ENCODE results near the gene SNX21. TPM values are rescaled to one million over a fixed set of nuclear protein-coding genes. Genes with fewer than 3 reads are reported as not detected.
A peak's percentile ranks its signal among the peaks of the same experiment; 100 is the strongest.

Gene SNX21
- total RNA-seq, 2 experiments from 2014 or later: 0.91 to 1.6 TPM

DNA sequence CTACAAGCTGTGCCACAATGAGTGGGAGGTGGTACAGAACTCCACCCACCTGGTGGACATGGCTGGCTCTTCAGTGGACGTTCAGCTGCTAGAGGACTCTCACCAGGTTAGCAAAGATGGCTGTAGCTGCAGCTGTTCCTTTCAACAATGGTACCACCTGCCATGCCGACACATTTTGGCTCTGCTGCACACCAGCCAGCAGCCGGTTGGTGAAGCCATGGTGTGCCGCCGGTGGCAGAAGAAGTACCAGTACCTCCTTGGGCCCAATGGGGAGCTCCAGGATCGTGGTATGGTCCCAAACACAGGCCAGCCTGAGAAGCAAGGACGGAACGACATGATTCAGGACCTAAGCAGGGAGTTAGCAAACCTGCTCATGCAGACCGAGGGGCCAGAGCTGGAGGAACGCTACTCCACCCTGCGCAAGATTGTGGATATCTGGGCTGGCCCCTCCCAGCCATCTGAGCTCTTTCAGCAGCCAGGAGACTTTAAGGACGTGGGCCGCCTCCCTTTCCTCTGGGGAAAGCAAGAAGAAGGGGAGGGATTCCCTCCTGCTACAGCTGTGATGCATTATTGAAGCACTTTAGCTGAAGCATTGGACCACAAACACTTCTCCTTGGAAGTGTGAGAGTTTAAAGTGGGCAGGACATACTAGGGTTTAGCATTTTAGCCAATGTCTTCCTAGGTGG, 44.6 kb downstream of the SNX21 start:
- ChIA-PET POLR2A (no interaction called here), CTCF (no interaction called here)
- Mint-ChIP-seq H3K4me1 (peaks cover 19% of the 10 kb centered on the region), H3K36me3 (ENCODE audit: low read depth) (peaks cover 14% of the 10 kb centered on the region), H3K27ac (no peak overlapping the region), H3K27me3 (peaks cover 10% of the 10 kb centered on the region), H3K4me3 (no peak overlapping the region), H3K9me3 (no peaks in the 10 kb centered on the region)
- no peak for DNase-seq

DNA sequence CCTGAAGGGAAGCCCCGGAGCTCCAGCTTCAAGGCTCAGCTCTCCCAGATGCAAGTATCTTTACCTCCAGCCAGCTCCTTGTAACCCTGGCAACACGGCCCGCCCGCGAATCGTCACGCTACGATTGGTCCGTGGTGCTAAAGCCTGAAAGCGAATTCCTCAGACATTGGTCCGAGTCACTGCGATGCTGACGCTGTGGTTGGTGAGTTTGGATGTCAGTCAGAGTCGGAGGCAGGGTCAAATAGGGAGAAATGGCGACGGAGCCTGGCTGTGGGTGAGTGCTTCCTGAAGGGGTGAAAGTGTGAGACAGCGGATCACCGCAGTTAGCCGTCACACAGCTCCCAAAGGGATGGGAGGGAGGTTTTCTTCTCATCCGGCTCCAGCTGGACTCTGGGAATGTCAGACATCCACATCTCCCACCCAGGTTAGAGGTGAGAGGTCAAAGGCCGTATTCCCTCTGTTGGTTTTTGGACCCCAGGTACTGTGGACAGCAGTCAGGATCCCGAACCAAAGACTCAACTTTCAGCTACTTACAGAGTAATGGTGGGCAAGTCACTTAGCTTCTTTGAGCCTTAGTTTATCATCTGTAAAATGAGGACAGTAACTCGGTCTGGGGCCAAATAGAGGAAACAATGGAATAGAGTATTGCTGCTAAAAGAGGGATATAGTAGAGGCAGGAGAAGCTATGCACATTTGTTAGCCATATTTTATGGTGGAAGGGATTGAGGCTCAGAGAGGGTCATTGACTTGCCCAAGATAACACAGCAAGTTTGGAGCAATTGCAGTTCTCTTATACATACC, 47.6 kb downstream of the SNX21 start, which contains the start of gene ZSWIM1:
Gene ZSWIM1, plus strand, starts transcription at position 240 of the 801 bp plus-strand sequence. CDS start 1,366 bp downstream, outside the sequence.
- H3K9me3 Mint-ChIP-seq: no peaks in the 10 kb centered on the region
- H3K27ac Mint-ChIP-seq: peak within 1 kb of the TSS; percentile 34
- POLR2A ChIA-PET: interaction anchor here (0.6 to 3.5 kb wide), 16 partner anchors 9 to 518 kb away, joined by 3 to 36 read pairs (median 4); partner anchors contain the start of genes ACOT8, CTSA, NEURL2 and PCIF1
- peaks cover 13% of the 10 kb centered on the region for H3K27me3 Mint-ChIP-seq
- peak within 1 kb of the TSS; percentile 72 for H3K4me3 Mint-ChIP-seq
- H3K4me1 Mint-ChIP-seq: peaks cover 40% of the 10 kb centered on the region
- peak; percentile 98 for DNase-seq
- CTCF ChIA-PET: interaction anchor here (0.6 to 2.7 kb wide), 9 partner anchors 9 to 213 kb away, joined by 3 to 10 read pairs (median 3); partner anchors contain the start of genes CTSA and NEURL2
- H3K36me3 Mint-ChIP-seq (ENCODE audit: low read depth): peaks cover 22% of the 10 kb centered on the region

- H3K27ac Mint-ChIP-seq: no peak overlapping the region
- POLR2A ChIA-PET: interaction anchor here (0.7 to 3.5 kb wide), 8 partner anchors 9 to 206 kb away, joined by 3 to 36 read pairs (median 10); partner anchors contain the start of genes ACOT8, CTSA, NEURL2 and PCIF1
- CTCF ChIA-PET: interaction anchor here (1.2 to 2.7 kb wide), 3 partner anchors 8 to 131 kb away, joined by 3 to 10 read pairs (median 4); partner anchors contain the start of genes CTSA and NEURL2
Observed at GRCh38 chr20:45882469-45883099, 49.0 kb downstream of the SNX21 start.

GRCh38 chr20:45883100-45883469, 49.5 kb downstream of the SNX21 start:
- no peak overlapping the region for H3K27ac Mint-ChIP-seq
- H3K4me1 Mint-ChIP-seq: peaks cover 43% of the 10 kb centered on the region
- H3K4me3 Mint-ChIP-seq: no peak overlapping the region
- ChIA-PET CTCF (interaction anchor here (1.2 to 2.7 kb wide), 2 partner anchors 7 to 130 kb away, joined by 3 to 10 read pairs; partner anchors contain the start of genes CTSA and NEURL2), POLR2A (interaction anchor here (0.7 to 3.5 kb wide), 7 partner anchors 9 to 205 kb away, joined by 3 to 36 read pairs (median 8); partner anchors contain the start of genes ACOT8, CTSA, NEURL2 and PCIF1)
- peaks cover 16% of the 10 kb centered on the region for H3K36me3 Mint-ChIP-seq (ENCODE audit: low read depth)
- no peaks in the 10 kb centered on the region for H3K9me3 Mint-ChIP-seq
- peaks cover 13% of the 10 kb centered on the region for H3K27me3 Mint-ChIP-seq
- no peak for DNase-seq

More at GRCh38 chr20:45882469-45883099, 49.0 kb downstream of the SNX21 start:
- DNase-seq: no peak
- H3K9me3 Mint-ChIP-seq: no peaks in the 10 kb centered on the region
- H3K4me1 Mint-ChIP-seq: peaks cover 43% of the 10 kb centered on the region
- peaks cover 16% of the 10 kb centered on the region for H3K36me3 Mint-ChIP-seq (ENCODE audit: low read depth)
- peaks cover 13% of the 10 kb centered on the region for H3K27me3 Mint-ChIP-seq
- peak overlapping the region; percentile 22 for H3K4me3 Mint-ChIP-seq

DNA sequence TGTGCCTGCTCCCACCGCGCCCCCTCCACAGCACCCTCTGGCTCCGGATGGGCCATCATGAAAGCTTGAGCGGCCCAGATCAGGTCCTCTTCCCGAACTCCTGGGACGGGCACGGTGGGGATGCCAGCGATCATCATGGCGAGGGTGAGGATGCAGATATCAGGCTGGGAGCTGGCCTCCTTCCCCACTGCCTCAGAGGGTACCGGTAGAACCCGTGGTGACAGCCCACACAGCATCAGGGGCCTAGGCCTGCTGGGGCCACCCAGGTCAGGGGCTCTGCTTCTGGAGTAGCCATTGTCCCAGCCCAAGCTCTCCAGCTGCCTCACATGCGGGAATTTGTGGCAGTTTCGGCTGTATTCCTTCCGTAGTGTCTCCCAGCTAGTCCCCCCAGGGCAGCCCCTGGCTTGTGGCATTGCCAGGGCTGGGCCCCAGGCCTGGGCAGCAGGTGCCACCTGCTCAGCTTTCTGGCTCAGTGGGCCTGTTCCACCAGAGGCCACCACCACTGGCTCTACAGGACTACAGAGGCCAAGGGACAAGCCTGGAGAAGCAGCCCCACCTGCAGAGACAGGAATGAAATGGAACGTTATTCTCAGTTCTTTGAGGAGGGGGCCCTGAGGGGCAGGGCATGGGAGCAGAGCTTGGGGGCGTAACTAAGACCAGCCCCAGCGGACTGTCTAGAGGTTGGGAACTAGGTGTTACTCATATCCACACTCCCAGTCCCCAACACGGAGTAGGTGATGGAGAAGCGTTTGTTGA, 53.2 kb downstream of the SNX21 start:
- Mint-ChIP-seq H3K27ac (no peak overlapping the region), H3K36me3 (ENCODE audit: low read depth) (peaks cover 18% of the 10 kb centered on the region), H3K4me3 (no peak overlapping the region), H3K9me3 (no peaks in the 10 kb centered on the region), H3K4me1 (peaks cover 46% of the 10 kb centered on the region), H3K27me3 (peaks cover 14% of the 10 kb centered on the region)
- ChIA-PET CTCF (no interaction called here), POLR2A (no interaction called here)
- no peak for DNase-seq

- Mint-ChIP-seq H3K9me3 (no peaks in the 10 kb centered on the region), H3K4me3 (no peak within 1 kb of the TSS), H3K36me3 (ENCODE audit: low read depth) (peaks cover 18% of the 10 kb centered on the region), H3K27ac (no peak within 1 kb of the TSS), H3K4me1 (peaks cover 47% of the 10 kb centered on the region), H3K27me3 (peaks cover 11% of the 10 kb centered on the region)
- ChIA-PET CTCF (no interaction called here), POLR2A (no interaction called here)
- no peak for DNase-seq
Observed at GRCh38 chr20:45887346-45887715, 53.7 kb downstream of the SNX21 start, which contains the start of gene SPATA25. TSS of gene SPATA25 (minus strand) at chr20:45887622. CDS start at chr20:45887590, 32 bp downstream.

- peaks cover 49% of the 10 kb centered on the region for H3K4me1 Mint-ChIP-seq
- no peak overlapping the region for H3K27ac Mint-ChIP-seq
- peaks cover 5% of the 10 kb centered on the region for H3K27me3 Mint-ChIP-seq
- POLR2A ChIA-PET: interaction anchor here (1.3 to 5.4 kb wide), 2 partner anchors 45 to 67 kb away, joined by 4 to 42 read pairs; partner anchors contain the start of gene PCIF1
- DNase-seq: no peak
- CTCF ChIA-PET: interaction anchor here (1.1 to 1.6 kb wide), 2 partner anchors 89 to 118 kb away, joined by 3 to 4 read pairs; no protein-coding TSS in a partner anchor
- no peak overlapping the region for H3K4me3 Mint-ChIP-seq
- H3K36me3 Mint-ChIP-seq (ENCODE audit: low read depth): peaks cover 5% of the 10 kb centered on the region
- no peaks in the 10 kb centered on the region for H3K9me3 Mint-ChIP-seq
Observed at GRCh38 chr20:45888681-45889080, 55.1 kb downstream of the SNX21 start.

GRCh38 chr20:45890077-45890984, 56.7 kb downstream of the SNX21 start:
- Mint-ChIP-seq H3K27me3 (peaks cover 5% of the 10 kb centered on the region), H3K36me3 (ENCODE audit: low read depth) (peaks cover 9% of the 10 kb centered on the region), H3K4me1 (peaks cover 39% of the 10 kb centered on the region), H3K27ac (no peak overlapping the region), H3K4me3 (peak overlapping the region; percentile 88), H3K9me3 (no peaks in the 10 kb centered on the region)
- POLR2A ChIA-PET: interaction anchor here (0.6 to 5.4 kb wide), 11 partner anchors 8 to 98 kb away, joined by 3 to 42 read pairs (median 6); partner anchors contain the start of genes ACOT8, DNTTIP1, PCIF1 and SNX21
- CTCF ChIA-PET: interaction anchor here (1.1 to 4.0 kb wide), 7 partner anchors 9 to 119 kb away, joined by 3 to 19 read pairs (median 4); partner anchors contain the start of gene ZSWIM1
- peak; percentile 41 for DNase-seq

GRCh38 chr20:45890985-45891983, 57.7 kb downstream of the SNX21 start, which contains the start of the genes CTSA and NEURL2:
TSS of gene CTSA (plus strand) at chr20:45891335. CDS start at chr20:45891569, 234 bp downstream.
TSS of gene NEURL2 (minus strand) at chr20:45891208. CDS start at chr20:45890991, 217 bp downstream.
- Mint-ChIP-seq H3K4me3 (peak within 1 kb of the TSS; percentile 88), H3K27me3 (peaks cover 5% of the 10 kb centered on the region), H3K36me3 (ENCODE audit: low read depth) (peaks cover 9% of the 10 kb centered on the region), H3K4me1 (peaks cover 36% of the 10 kb centered on the region), H3K9me3 (no peaks in the 10 kb centered on the region), H3K27ac (peak within 1 kb of the TSS; percentile 40)
- POLR2A ChIA-PET: interaction anchor here (0.6 to 5.4 kb wide), 9 partner anchors 9 to 99 kb away, joined by 3 to 42 read pairs (median 6); partner anchors contain the start of genes ACOT8, DNTTIP1, PCIF1 and UBE2C
- CTCF ChIA-PET: interaction anchor here (1.1 to 4.0 kb wide), 4 partner anchors 9 to 92 kb away, joined by 3 to 19 read pairs (median 8); partner anchors contain the start of gene ZSWIM1
- DNase-seq: peak; percentile 87
